Stomach (tissue), 9 donors: ENCODE measurements around the gene SLFN14. TPM values are rescaled to one million over a fixed set of nuclear protein-coding genes. Genes with fewer than 3 reads are reported as not detected.
"Not testable (repeated sequence)": the region's sequence is repeated elsewhere in the genome, so short reads cannot be mapped to it uniquely, and the experiment has no call there.

ENCODE experiments used
- DNase-seq, 2 donors: peaks; one replicate each; pipeline versions ENCODE4 v3.0.0 to v3.0.0-alpha.2; 2013 to 2019
- H3K27ac ChIP-seq, 5 donors: fragments of 200-600 bp in 4 of 5; sonication (generic) in 4 of 5; one replicate each; pipeline ENCODE4 v1.5.1; 2013 to 2019; ENCODE audit warnings: mild to moderate bottlenecking in 1 of 5, moderate library complexity in 1 of 5
- H3K27me3 ChIP-seq, 3 donors: fragments of 200-600 bp; sonication (generic); one replicate each; pipeline ENCODE4 v1.5.1; 2017 to 2019; ENCODE audit warnings: mixed run types in 1 of 3
- H3K36me3 ChIP-seq, 4 donors: fragments of 200-600 bp; sonication (generic); 1 replicate in 3 of 4; 2 replicates in 1 of 4; pipeline ENCODE4 v1.5.1; 2016 to 2019
- H3K4me1 ChIP-seq, 4 donors: fragments of 200-600 bp; sonication (generic); one replicate each; pipeline ENCODE4 v1.5.1; 2016 to 2019
- H3K4me3 ChIP-seq, 4 donors: fragments of 200-600 bp; sonication (generic) in 3 of 4; one replicate each; pipeline ENCODE4 v1.5.1; 2016 to 2019; ENCODE audit warnings: mild to moderate bottlenecking in 1 of 4
- H3K9me3 ChIP-seq, 4 donors: fragments of 200-600 bp; sonication (generic); one replicate each; pipeline ENCODE4 v1.5.1; 2016 to 2019
- CTCF ChIP-seq, 7 experiments: fragments of 450-650 bp in 4 of 7; fragments of 200-600 bp in 3 of 7; sonication (generic) in 3 of 7; IDR thresholded peaks; one replicate each; pipeline ENCODE4 v1.5.1; 2016 to 2019; ENCODE audit warnings: antibody characterized with exemption in 7 of 7, control low read depth in 2 of 7, mild to moderate bottlenecking in 1 of 7
- EP300 ChIP-seq: sonication (generic); formaldehyde crosslinking; IDR thresholded peaks from one replicate; pipeline ENCODE4 v1.6.1; 2017; ENCODE audit warnings: antibody characterized with exemption
- POLR2A ChIP-seq, 4 donors: fragments of 450-650 bp; IDR thresholded peaks; one replicate each; pipeline ENCODE4 v1.6.1; 2016; ENCODE audit warnings: antibody characterized with exemption in 4 of 4, control low read depth in 2 of 4, mild to moderate bottlenecking in 1 of 4, moderate library complexity in 1 of 4
- POLR2AphosphoS5 ChIP-seq, 3 donors: sonication (generic); formaldehyde crosslinking; IDR thresholded peaks; one replicate each; pipeline ENCODE4 v1.6.1; 2016; ENCODE audit warnings: antibody characterized with exemption in 3 of 3
- WGBS, 5 donors: extraction: QIAGEN DNeasy Blood & Tissue Kit in 3 of 5; methylation state at CpG; one replicate each; pipeline versions ENCODE4 v1.1.5 to v1.1.7; 2013 to 2018; 5-methylcytosine and 5-hydroxymethylcytosine counted together
- intact Hi-C: fragments of 100-400 bp; cut with DNase I; formaldehyde crosslinking; loops from one replicate; pipeline ENCODE4 v1.15.1; 2023; ENCODE audit warnings: low total_unique reads
- polyA plus RNA-seq, 3 donors: library from polyadenylated mRNA; stranded (reverse); fragments of 200-250 nt; gene quantifications; one replicate each; pipeline ENCODE4 v1.2.3, GENCODE V29; 2013
- total RNA-seq, 5 donors: library from RNA; depleted of rRNA; stranded (reverse); fragments of >200 nt; gene quantifications; one replicate each; pipeline versions ENCODE4 v1.1.0 to v1.2.3, GENCODE V29; 2014 to 2016
- donor health status: healthy with polysubstance abuse.
- donor health status: Bipolar disorder and iron deficiency.
- donor health status: healthy.

SLFN14 gene
- total and polyA plus RNA-seq, 8 donors = not detected

GRCh38 chr17:35529866-35530265, 30.8 kb downstream of the SLFN14 start:
- no peak overlapping the region for H3K27ac ChIP-seq
- H3K4me1 ChIP-seq = peaks cover 0 to 9% (median 5%) of the 10 kb centered on the region in 4 donors
- no peak for DNase-seq
- no peaks in the 10 kb centered on the region for H3K36me3 ChIP-seq
- TF ChIP-seq EP300 (no peak), CTCF (IDR thresholded peaks at IDR 0.05) (no peak), POLR2A (IDR thresholded peaks at IDR 0.05) (no peak), POLR2AphosphoS5 (IDR thresholded peaks at IDR 0.05) (no peak)
- intact Hi-C loops = loop anchor here (5.0 kb wide), 1 partner anchor 358 kb away; no protein-coding TSS in a partner anchor
- WGBS, 5 donors = 74 to 84% (median 81%) methylated on average over 8 of the region's 8 CpGs
- no peak overlapping the region for H3K4me3 ChIP-seq
- H3K27me3 ChIP-seq = no peaks in the 10 kb centered on the region
- H3K9me3 ChIP-seq = no peaks in the 10 kb centered on the region

GRCh38 chr17:35529326-35529725, 31.3 kb downstream of the SLFN14 start:
- WGBS, 5 donors = 83 to 93% (median 88%) methylated on average over 1 of the region's 1 CpG
- intact Hi-C loops = not testable (repeated sequence)

GRCh38 chr17:35523296-35523695, 37.3 kb downstream of the SLFN14 start:
- WGBS, 5 donors = 80 to 91% (median 86%) methylated on average over 4 of the region's 4 CpGs
- Histone ChIP-seq H3K27me3 (peaks cover 0 to 4% (median 0%) of the 10 kb centered on the region in 3 donors), H3K9me3 (no peaks in the 10 kb centered on the region), H3K27ac (no peak overlapping the region), H3K36me3 (no peaks in the 10 kb centered on the region), H3K4me1 (peaks cover 0 to 19% (median 0%) of the 10 kb centered on the region in 4 donors), H3K4me3 (no peak overlapping the region)
- intact Hi-C loops = no loop called here
- TF ChIP-seq CTCF (IDR thresholded peaks at IDR 0.05) (no peak), POLR2AphosphoS5 (IDR thresholded peaks at IDR 0.05) (no peak)
- no peak for DNase-seq

More at GRCh38 chr17:35529326-35529725, 31.3 kb downstream of the SLFN14 start:
- not testable (repeated sequence) for H3K27me3 ChIP-seq, H3K4me3 ChIP-seq, DNase-seq, H3K27ac ChIP-seq, H3K4me1 ChIP-seq, H3K9me3 ChIP-seq, H3K36me3 ChIP-seq

GRCh38 chr17:35521654-35522256, 38.9 kb downstream of the SLFN14 start:
- 50 to 70% (median 67%) methylated on average over 5 of the region's 5 CpGs for WGBS, 5 donors
- H3K36me3 ChIP-seq, H3K4me3 ChIP-seq, intact Hi-C loops, H3K9me3 ChIP-seq, DNase-seq: not testable (repeated sequence)
- peaks cover 0 to 19% (median 0%) of the 10 kb centered on the region in 4 donors for H3K4me1 ChIP-seq
- H3K27ac ChIP-seq = peak overlapping the region in 3 of 5 donors; percentile 54 to 68 (median 60)
- peaks cover 0 to 15% (median 0%) of the 10 kb centered on the region in 3 donors for H3K27me3 ChIP-seq

- WGBS, 5 donors = 81 to 87% (median 83%) methylated on average over 1 of the region's 1 CpG
- Histone ChIP-seq H3K9me3 (no peaks in the 10 kb centered on the region), H3K36me3 (no peaks in the 10 kb centered on the region), H3K27me3 (peaks cover 0 to 20% (median 0%) of the 10 kb centered on the region in 3 donors), H3K4me1 (peaks cover 0 to 19% (median 0%) of the 10 kb centered on the region in 4 donors), H3K27ac (peak overlapping the region in 3 of 5 donors; percentile 54 to 68 (median 60)), H3K4me3 (no peak overlapping the region)
- intact Hi-C loops = no loop called here
- TF ChIP-seq CTCF (IDR thresholded peaks at IDR 0.05) = no peak
- no peak for TF ChIP-seq POLR2AphosphoS5 (IDR thresholded peaks at IDR 0.05)
- no peak for TF ChIP-seq EP300
- no peak for TF ChIP-seq POLR2A (IDR thresholded peaks at IDR 0.05)
- no peak for DNase-seq
Measured at GRCh38 chr17:35521150-35521549, 39.5 kb downstream of the SLFN14 start.
